Neuron (in vitro differentiated cells): ENCODE results near the gene RAB3IP.

Experiments used
- H2AFZ ChIP-seq: one replicate; pipeline ENCODE4 v1.6.1; 2013; ENCODE audit warnings: low read depth, mild to moderate bottlenecking, inconsistent platforms, low read length, moderate library complexity
- H3K27me3 ChIP-seq: one replicate; pipeline ENCODE4 v1.6.1; 2013; ENCODE audit warnings: low read length; ENCODE audit not compliant: insufficient read depth
- H3K36me3 ChIP-seq: one replicate; pipeline ENCODE4 v1.6.1; 2013; ENCODE audit warnings: low read length; ENCODE audit not compliant: insufficient read depth
- H3K4me1 ChIP-seq: one replicate; pipeline ENCODE4 v1.6.1; 2013; ENCODE audit warnings: low read length; ENCODE audit not compliant: insufficient read depth
- H3K4me3 ChIP-seq: 2 replicates; pipeline ENCODE4 v1.5.1; 2013; ENCODE audit warnings: mild to moderate bottlenecking, low read length, moderate library complexity
- H3K9me3 ChIP-seq: one replicate; pipeline ENCODE4 v1.6.1; 2013; ENCODE audit warnings: low read length

Gene RAB3IP

GRCh38 chr12:69828897-69829296 lies 90.2 kb downstream of the RAB3IP start:
- H3K4me1 ChIP-seq = no peaks in the 10 kb centered on the region
- H2AFZ ChIP-seq = no peak overlapping the region
- no peaks in the 10 kb centered on the region for H3K27me3 ChIP-seq
- no peaks in the 10 kb centered on the region for H3K9me3 ChIP-seq
- no peaks in the 10 kb centered on the region for H3K36me3 ChIP-seq
- H3K4me3 ChIP-seq = no peak overlapping the region

- no peaks in the 10 kb centered on the region for H3K27me3 ChIP-seq
- peaks cover 13% of the 10 kb centered on the region for H3K4me1 ChIP-seq
- no peak overlapping the region for H3K4me3 ChIP-seq
- no peaks in the 10 kb centered on the region for H3K9me3 ChIP-seq
- no peak overlapping the region for H2AFZ ChIP-seq
- H3K36me3 ChIP-seq = no peaks in the 10 kb centered on the region
Measured at GRCh38 chr12:69833696-69834095, 95.0 kb downstream of the RAB3IP start.

GRCh38 chr12:69834147-69834546 lies 95.5 kb downstream of the RAB3IP start:
- H2AFZ ChIP-seq = no peak overlapping the region
- no peak overlapping the region for H3K4me3 ChIP-seq
- no peaks in the 10 kb centered on the region for H3K27me3 ChIP-seq
- H3K4me1 ChIP-seq = peaks cover 13% of the 10 kb centered on the region
- H3K9me3 ChIP-seq = no peaks in the 10 kb centered on the region
- H3K36me3 ChIP-seq = no peaks in the 10 kb centered on the region

- H3K27me3 ChIP-seq = no peaks in the 10 kb centered on the region
- H3K9me3 ChIP-seq = no peaks in the 10 kb centered on the region
- H3K36me3 ChIP-seq = no peaks in the 10 kb centered on the region
- H3K4me3 ChIP-seq = no peak overlapping the region
- no peak overlapping the region for H2AFZ ChIP-seq
- H3K4me1 ChIP-seq = peaks cover 13% of the 10 kb centered on the region
Measured at GRCh38 chr12:69834576-69834975, 95.9 kb downstream of the RAB3IP start.

- H2AFZ ChIP-seq = no peak overlapping the region
- no peak overlapping the region for H3K4me3 ChIP-seq
- peaks cover 13% of the 10 kb centered on the region for H3K4me1 ChIP-seq
- no peaks in the 10 kb centered on the region for H3K27me3 ChIP-seq
- H3K36me3 ChIP-seq = no peaks in the 10 kb centered on the region
- no peaks in the 10 kb centered on the region for H3K9me3 ChIP-seq
Measured at GRCh38 chr12:69835081-69835480, 96.4 kb downstream of the RAB3IP start.

GRCh38 chr12:69836015-69836414 lies 97.4 kb downstream of the RAB3IP start:
- Histone ChIP-seq H3K4me3 (no peak overlapping the region), H3K27me3 (no peaks in the 10 kb centered on the region), H3K4me1 (peaks cover 13% of the 10 kb centered on the region), H2AFZ (no peak overlapping the region), H3K36me3 (no peaks in the 10 kb centered on the region), H3K9me3 (no peaks in the 10 kb centered on the region)

- no peak overlapping the region for H3K4me3 ChIP-seq
- H3K27me3 ChIP-seq = no peaks in the 10 kb centered on the region
- H2AFZ ChIP-seq = no peak overlapping the region
- H3K4me1 ChIP-seq = peaks cover 13% of the 10 kb centered on the region
- no peaks in the 10 kb centered on the region for H3K9me3 ChIP-seq
- H3K36me3 ChIP-seq = no peaks in the 10 kb centered on the region
Measured at GRCh38 chr12:69837191-69837590, 98.5 kb downstream of the RAB3IP start.

- Histone ChIP-seq H3K27me3 (no peaks in the 10 kb centered on the region), H3K9me3 (no peaks in the 10 kb centered on the region), H3K4me3 (no peak overlapping the region), H3K36me3 (no peaks in the 10 kb centered on the region), H2AFZ (no peak overlapping the region), H3K4me1 (peaks cover 13% of the 10 kb centered on the region)
Measured at GRCh38 chr12:69837657-69838415, 99.2 kb downstream of the RAB3IP start.

GRCh38 chr12:69840727-69841126 lies 102.1 kb downstream of the RAB3IP start:
- Histone ChIP-seq H3K4me1 (no peaks in the 10 kb centered on the region), H3K36me3 (no peaks in the 10 kb centered on the region), H3K9me3 (no peaks in the 10 kb centered on the region), H2AFZ (no peak overlapping the region), H3K4me3 (no peak overlapping the region), H3K27me3 (no peaks in the 10 kb centered on the region)

GRCh38 chr12:69843608-69844007 lies 104.9 kb downstream of the RAB3IP start:
- Histone ChIP-seq H3K9me3 (no peaks in the 10 kb centered on the region), H2AFZ (peak overlapping the region; percentile 5), H3K36me3 (no peaks in the 10 kb centered on the region), H3K4me1 (peaks cover 5% of the 10 kb centered on the region), H3K27me3 (no peaks in the 10 kb centered on the region), H3K4me3 (no peak overlapping the region)

- Histone ChIP-seq H3K4me1 (peaks cover 5% of the 10 kb centered on the region), H2AFZ (no peak overlapping the region)
Measured at GRCh38 chr12:69844416-69844815, 105.8 kb downstream of the RAB3IP start.

GRCh38 chr12:69844836-69845235 lies 106.2 kb downstream of the RAB3IP start:
- H3K36me3 ChIP-seq = no peaks in the 10 kb centered on the region
- H3K4me3 ChIP-seq = no peak overlapping the region
- no peaks in the 10 kb centered on the region for H3K27me3 ChIP-seq
- peaks cover 5% of the 10 kb centered on the region for H3K4me1 ChIP-seq
- H3K9me3 ChIP-seq = no peaks in the 10 kb centered on the region
- H2AFZ ChIP-seq = no peak overlapping the region

More at GRCh38 chr12:69844416-69844815, 105.8 kb downstream of the RAB3IP start:
- no peaks in the 10 kb centered on the region for H3K9me3 ChIP-seq
- no peaks in the 10 kb centered on the region for H3K27me3 ChIP-seq
- no peaks in the 10 kb centered on the region for H3K36me3 ChIP-seq
- H3K4me3 ChIP-seq = no peak overlapping the region

GRCh38 chr12:69846976-69847375 lies 108.3 kb downstream of the RAB3IP start:
- no peak overlapping the region for H2AFZ ChIP-seq
- H3K4me1 ChIP-seq = peaks cover 5% of the 10 kb centered on the region
- H3K36me3 ChIP-seq = no peaks in the 10 kb centered on the region
- no peak overlapping the region for H3K4me3 ChIP-seq
- H3K9me3 ChIP-seq = no peaks in the 10 kb centered on the region
- H3K27me3 ChIP-seq = no peaks in the 10 kb centered on the region

GRCh38 chr12:69851976-69852375 lies 113.3 kb downstream of the RAB3IP start:
- no peak overlapping the region for H3K4me3 ChIP-seq
- no peak overlapping the region for H2AFZ ChIP-seq
- no peaks in the 10 kb centered on the region for H3K27me3 ChIP-seq
- peaks cover 2% of the 10 kb centered on the region for H3K9me3 ChIP-seq
- no peaks in the 10 kb centered on the region for H3K36me3 ChIP-seq
- peaks cover 5% of the 10 kb centered on the region for H3K4me1 ChIP-seq
